ENCODE data around the gene MANEA. TPM values are rescaled to one million over a fixed set of nuclear protein-coding genes. Genes with fewer than 3 reads are reported as not detected.

MANEA gene
- total and polyA plus RNA-seq, 2 donors (not counting 3 experiments of a cell fraction or from before 2014, with no cell fraction given), result 5.2 to 18.5 TPM

GRCh38 chr6:95543798-95544197 is 33.5 kb upstream of the MANEA start:
- Histone ChIP-seq H3K79me2 (ENCODE audit: control insufficient read depth, insufficient read depth, low read length) (no peaks in the 10 kb centered on the region), H3K36me3 (ENCODE audit: control insufficient read depth in 2 of 2, extremely low read depth in 1 of 2, insufficient read depth in 2 of 2, low read length in 2 of 2) (no peaks in the 10 kb centered on the region), H3K27ac (ENCODE audit: insufficient read depth, low read depth, low read length) (no peak overlapping the region), H3K4me2 (ENCODE audit: insufficient read depth, low read length) (no peak overlapping the region), H2AFZ (ENCODE audit: low read depth, low read length) (no peak overlapping the region), H3K4me3 (replicated peaks in 1 of 3; ENCODE audit: insufficient read depth in 1 of 3, low read depth in 1 of 3, low read length in 3 of 3) (no peak overlapping the region), H3K9ac (replicated peaks; ENCODE audit: extremely low read depth, insufficient read depth, low read length) (no peak overlapping the region), H3K9me3 (replicated peaks; ENCODE audit: control insufficient read depth, insufficient read depth, low read length) (no peaks in the 10 kb centered on the region), H3K27me3 (ENCODE audit: control insufficient read depth in 2 of 2, insufficient read depth in 2 of 2, low read length in 2 of 2) (no peaks in the 10 kb centered on the region), H3K9me1 (replicated peaks; ENCODE audit: control insufficient read depth, extremely low read depth, insufficient read depth, low read length) (no peaks in the 10 kb centered on the region), H3K4me1 (ENCODE audit: control insufficient read depth, extremely low read depth, insufficient read depth, low read length) (no peaks in the 10 kb centered on the region), H4K20me1 (replicated peaks; ENCODE audit: control insufficient read depth, extremely low read depth, insufficient read depth, low read length) (no peaks in the 10 kb centered on the region)
- POLR2A ChIA-PET, result no interaction called here
- dilution Hi-C loops (cut with MboI; ENCODE audit: extremely low pct_ligation_motif_present, low sequenced_read_pairs) (no loop called here), intact Hi-C loops (cut with micrococcal nuclease) (no loop called here)
- DNase-seq (ENCODE audit: low read depth, low spot score) (no peak), FAIRE-seq (no peak)
- BruUV-seq (replicated peaks), result no TSS peak
- TF ChIP-seq GATA2 (IDR thresholded peaks at IDR 0.05; ENCODE audit: insufficient read depth, insufficient read length, low read depth, low read length), result no peak
- TF ChIP-seq MAX (IDR thresholded peaks at IDR 0.05; ENCODE audit: insufficient read depth, insufficient read length), result no peak
- TF ChIP-seq FOS (IDR thresholded peaks at IDR 0.05; ENCODE audit: borderline replicate concordance, insufficient read depth, low read length), result no peak
- TF ChIP-seq EZH2 (IDR thresholded peaks at IDR 0.05; ENCODE audit: borderline replicate concordance, low read depth, low read length, severe bottlenecking), result no peak
- TF ChIP-seq MYC (IDR thresholded peaks at IDR 0.05; ENCODE audit: low read depth, low read length), result no peak
- no peak for TF ChIP-seq POLR2AphosphoS5 (IDR thresholded peaks at IDR 0.05; ENCODE audit: insufficient read depth, low read depth, low read length)
- TF ChIP-seq POLR2A (IDR thresholded peaks at IDR 0.05; ENCODE audit: low read depth, low read length), result no peak
- no peak for TF ChIP-seq CTCF (IDR thresholded peaks at IDR 0.05; ENCODE audit: extremely low read depth in 1 of 2, insufficient read depth in 1 of 2, low read depth in 1 of 2, low read length in 2 of 2)
- TF ChIP-seq JUN (IDR thresholded peaks at IDR 0.05; ENCODE audit: borderline replicate concordance, insufficient read depth, insufficient read length, low read depth), result no peak
- CTCF ChIA-PET, result no interaction called here

Measured in endothelial cell of umbilical vein (primary cell).